Muscle layer of colon (tissue), 2 donors: ENCODE results near the gene MTMR1.

Experiments
- H3K27ac ChIP-seq: one replicate; pipeline ENCODE4 v1.7.0; 2013; ENCODE audit warnings: low read depth, mild to moderate bottlenecking, low read length, moderate library complexity
- H3K27me3 ChIP-seq, 2 donors: one replicate each; pipeline ENCODE4 v1.7.0; 2013; ENCODE audit warnings: low read length in 2 of 2, mild to moderate bottlenecking in 2 of 2; ENCODE audit not compliant: insufficient read depth in 2 of 2, control insufficient read depth in 1 of 2
- H3K36me3 ChIP-seq: one replicate; pipeline ENCODE4 v1.7.0; 2013; ENCODE audit warnings: mild to moderate bottlenecking, low read length; ENCODE audit not compliant: insufficient read depth
- H3K4me1 ChIP-seq: one replicate; pipeline ENCODE4 v1.7.0; 2013; ENCODE audit warnings: mild to moderate bottlenecking, low read length; ENCODE audit not compliant: insufficient read depth
- H3K4me3 ChIP-seq, 2 donors: one replicate each; pipeline ENCODE4 v1.7.0; 2013; ENCODE audit warnings: low read length in 2 of 2, low read depth in 1 of 2, mild to moderate bottlenecking in 1 of 2, moderate library complexity in 1 of 2
- H3K9ac ChIP-seq: one replicate; pipeline ENCODE4 v1.7.0; 2013; ENCODE audit warnings: low read length
- H3K9me3 ChIP-seq: one replicate; pipeline ENCODE4 v1.7.0; 2013; ENCODE audit warnings: mild to moderate bottlenecking, low read length
- donor health status: abdominal sarcoma.
- donor health status: Adenocarcinoma of cecum.

MTMR1 gene

GRCh38 chrX:150736475-150736874 lies 43.3 kb downstream of the MTMR1 start:
- Histone ChIP-seq H3K27me3 (no peaks in the 10 kb centered on the region), H3K27ac (no peak overlapping the region), H3K9ac (no peak overlapping the region), H3K9me3 (no peaks in the 10 kb centered on the region), H3K4me1 (no peaks in the 10 kb centered on the region), H3K36me3 (peaks cover 28% of the 10 kb centered on the region), H3K4me3 (no peak overlapping the region)

GRCh38 chrX:150752124-150752523 lies 58.9 kb downstream of the MTMR1 start:
- H3K9me3 ChIP-seq, result no peaks in the 10 kb centered on the region
- no peaks in the 10 kb centered on the region for H3K36me3 ChIP-seq
- no peaks in the 10 kb centered on the region for H3K4me1 ChIP-seq
- H3K27ac ChIP-seq, result no peak overlapping the region
- no peaks in the 10 kb centered on the region for H3K27me3 ChIP-seq
- H3K9ac ChIP-seq, result no peak overlapping the region
- H3K4me3 ChIP-seq, result no peak overlapping the region

- peaks cover 3% of the 10 kb centered on the region for H3K36me3 ChIP-seq
- H3K9me3 ChIP-seq, result no peaks in the 10 kb centered on the region
- no peaks in the 10 kb centered on the region for H3K27me3 ChIP-seq
- H3K4me1 ChIP-seq, result no peaks in the 10 kb centered on the region
- H3K4me3 ChIP-seq, result no peak overlapping the region
- H3K9ac ChIP-seq, result no peak overlapping the region
- H3K27ac ChIP-seq, result no peak overlapping the region
Measured at GRCh38 chrX:150753357-150753756, 60.2 kb downstream of the MTMR1 start.

- Histone ChIP-seq H3K4me1 (no peaks in the 10 kb centered on the region), H3K27me3 (no peaks in the 10 kb centered on the region), H3K9ac (no peak overlapping the region), H3K4me3 (no peak overlapping the region), H3K27ac (no peak overlapping the region), H3K36me3 (peaks cover 6% of the 10 kb centered on the region), H3K9me3 (no peaks in the 10 kb centered on the region)
Measured at GRCh38 chrX:150753968-150754367, 60.8 kb downstream of the MTMR1 start.

GRCh38 chrX:150757371-150757770 lies 64.2 kb downstream of the MTMR1 start:
- H3K36me3 ChIP-seq, result peaks cover 8% of the 10 kb centered on the region
- H3K9me3 ChIP-seq, result no peaks in the 10 kb centered on the region
- H3K9ac ChIP-seq, result no peak overlapping the region
- no peaks in the 10 kb centered on the region for H3K27me3 ChIP-seq
- no peak overlapping the region for H3K4me3 ChIP-seq
- no peak overlapping the region for H3K27ac ChIP-seq
- H3K4me1 ChIP-seq, result no peaks in the 10 kb centered on the region

- Histone ChIP-seq H3K36me3 (peaks cover 8% of the 10 kb centered on the region), H3K4me1 (no peaks in the 10 kb centered on the region), H3K4me3 (no peak overlapping the region), H3K27ac (no peak overlapping the region), H3K9me3 (no peaks in the 10 kb centered on the region), H3K27me3 (peaks cover 0 to 4% of the 10 kb centered on the region in 2 donors), H3K9ac (no peak overlapping the region)
Measured at GRCh38 chrX:150759568-150760416, 66.6 kb downstream of the MTMR1 start.

DNA sequence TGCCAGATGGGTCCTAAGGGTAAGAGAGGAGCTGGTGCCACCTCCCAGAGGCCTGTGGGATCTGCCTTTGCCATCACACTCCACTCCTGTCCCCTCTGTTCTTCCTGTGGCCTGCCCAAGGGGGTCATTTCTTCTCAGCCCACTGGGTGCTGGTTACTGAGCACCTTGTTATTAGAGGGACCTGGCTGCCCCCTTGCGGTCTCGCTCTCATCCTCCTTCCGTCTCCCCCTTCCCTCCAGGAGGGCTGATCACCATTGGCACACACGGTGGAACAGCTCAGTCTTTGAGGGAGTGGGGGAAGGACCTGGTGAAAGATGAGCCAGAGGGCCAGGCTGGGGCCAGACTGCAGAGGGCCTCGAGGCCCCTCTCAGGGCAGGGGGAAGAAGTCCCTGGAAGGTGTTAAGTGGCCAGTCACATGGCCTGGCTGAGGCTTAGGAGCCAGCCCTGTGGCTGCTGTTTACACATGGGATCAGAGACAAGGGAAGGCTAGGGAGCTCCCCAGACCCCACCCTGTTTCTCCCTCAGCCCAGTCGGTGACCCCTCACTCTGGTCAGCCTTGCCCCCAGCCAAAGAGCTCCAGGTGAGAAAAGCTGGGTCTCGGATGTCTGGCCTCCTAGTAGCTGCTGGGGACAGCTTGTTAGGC lies 68.1 kb downstream of the MTMR1 start:
- H3K36me3 ChIP-seq, result peaks cover 8% of the 10 kb centered on the region
- no peaks in the 10 kb centered on the region for H3K9me3 ChIP-seq
- H3K27me3 ChIP-seq, result peaks cover 0 to 4% of the 10 kb centered on the region in 2 donors
- no peaks in the 10 kb centered on the region for H3K4me1 ChIP-seq
- no peak overlapping the region for H3K4me3 ChIP-seq
- no peak overlapping the region for H3K9ac ChIP-seq
- no peak overlapping the region for H3K27ac ChIP-seq

GRCh38 chrX:150761819-150762216 lies 68.6 kb downstream of the MTMR1 start:
- Histone ChIP-seq H3K36me3 (peaks cover 8% of the 10 kb centered on the region), H3K9me3 (no peaks in the 10 kb centered on the region), H3K27ac (no peak overlapping the region), H3K4me3 (no peak overlapping the region), H3K9ac (no peak overlapping the region), H3K27me3 (peaks cover 0 to 4% of the 10 kb centered on the region in 2 donors), H3K4me1 (no peaks in the 10 kb centered on the region)

GRCh38 chrX:150762258-150763165 lies 69.3 kb downstream of the MTMR1 start:
- H3K27me3 ChIP-seq, result peaks cover 0 to 4% of the 10 kb centered on the region in 2 donors
- H3K9me3 ChIP-seq, result no peaks in the 10 kb centered on the region
- H3K36me3 ChIP-seq, result peaks cover 8% of the 10 kb centered on the region
- H3K4me3 ChIP-seq, result no peak overlapping the region
- peaks cover 4% of the 10 kb centered on the region for H3K4me1 ChIP-seq
- H3K9ac ChIP-seq, result no peak overlapping the region
- H3K27ac ChIP-seq, result no peak overlapping the region

DNA sequence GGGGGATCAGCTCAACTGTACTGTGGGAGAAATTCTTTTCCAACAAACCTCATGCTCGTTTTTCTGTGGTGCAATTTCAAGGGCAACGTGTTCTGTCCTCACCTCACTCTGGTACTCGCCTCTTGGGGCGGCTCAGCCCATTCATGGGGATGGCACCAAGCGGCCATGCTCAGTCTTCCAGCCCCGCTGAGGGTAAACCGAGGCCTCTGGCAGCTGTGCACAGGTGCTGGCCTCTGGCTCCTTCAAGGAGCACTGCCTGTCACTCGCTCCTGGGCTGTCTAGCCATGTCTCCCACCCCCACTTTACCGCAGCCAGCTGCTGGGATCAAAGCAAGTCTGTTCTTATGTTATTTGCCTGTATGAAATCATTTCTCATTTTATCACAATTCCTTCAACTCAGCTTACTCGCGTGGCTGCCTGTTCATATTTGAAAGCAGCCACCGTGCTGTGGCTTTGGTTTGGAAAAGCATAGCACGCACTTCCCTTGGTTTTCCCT lies 70.2 kb downstream of the MTMR1 start:
- peaks cover 4% of the 10 kb centered on the region for H3K4me1 ChIP-seq
- H3K9me3 ChIP-seq, result no peaks in the 10 kb centered on the region
- peaks cover 0 to 4% of the 10 kb centered on the region in 2 donors for H3K27me3 ChIP-seq
- H3K4me3 ChIP-seq, result no peak overlapping the region
- H3K9ac ChIP-seq, result no peak overlapping the region
- H3K27ac ChIP-seq, result no peak overlapping the region
- peaks cover 5% of the 10 kb centered on the region for H3K36me3 ChIP-seq

DNA sequence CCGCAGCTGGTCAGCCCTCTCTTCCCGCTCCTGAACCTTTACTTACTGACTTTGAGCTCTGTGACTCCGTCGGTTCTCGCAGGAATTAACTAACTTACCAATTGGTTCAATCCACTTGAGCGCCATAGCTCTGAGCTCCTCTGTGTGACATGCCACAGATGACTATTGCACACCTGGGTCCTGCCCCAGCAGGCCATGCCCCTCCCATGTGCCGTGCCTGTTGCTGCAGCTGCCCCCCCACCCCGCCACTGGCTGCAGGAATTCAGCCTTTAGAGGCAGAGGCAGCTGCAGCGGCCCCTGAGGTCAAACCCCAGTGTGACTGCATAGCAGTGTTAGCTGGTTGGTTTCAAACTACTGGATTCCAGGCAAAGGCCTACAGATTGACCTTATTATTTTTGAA lies 70.6 kb downstream of the MTMR1 start:
- Histone ChIP-seq H3K4me1 (peaks cover 4% of the 10 kb centered on the region), H3K4me3 (no peak overlapping the region), H3K27ac (no peak overlapping the region)

More for the DNA sequence above, 70.6 kb downstream of the MTMR1 start:
- Histone ChIP-seq H3K27me3 (peaks cover 0 to 4% of the 10 kb centered on the region in 2 donors), H3K36me3 (peaks cover 4% of the 10 kb centered on the region), H3K9me3 (no peaks in the 10 kb centered on the region), H3K9ac (no peak overlapping the region)
